SU-DHL-6 (cell line): Measurements from ENCODE around the gene PSAPL1.

Experiments
- H2AFZ ChIP-seq: fragments of 200-600 bp; sonication (generic); 2 replicates; pipeline ENCODE4 v1.6.1; 2014; ENCODE audit warnings: low read depth, mild to moderate bottlenecking, moderate library complexity, mixed read lengths, antibody characterized with exemption, low read length; ENCODE audit not compliant: severe bottlenecking
- H3F3A ChIP-seq: fragments of 200-600 bp; shearing (Covaris generic); 2 replicates; pipeline ENCODE4 v1.6.0; 2016; ENCODE audit warnings: antibody characterized with exemption, mild to moderate bottlenecking; ENCODE audit not compliant: insufficient read depth
- H3K27ac ChIP-seq: fragments of 200-600 bp; sonication (generic); 2 replicates; pipeline ENCODE4 v1.5.1; 2016; ENCODE audit warnings: low read depth, mild to moderate bottlenecking, low read length, moderate library complexity, mixed read lengths
- H3K27me3 ChIP-seq: fragments of 200-600 bp; sonication (generic), shearing (Covaris generic); 2 replicates; pipeline ENCODE4 v1.6.0; 2014; ENCODE audit warnings: mild to moderate bottlenecking, low read length
- H3K36me3 ChIP-seq: fragments of 200-600 bp; sonication (generic); 2 replicates; pipeline ENCODE4 v1.6.1; 2014; ENCODE audit warnings: mild to moderate bottlenecking, low read length, mixed read lengths
- H3K4me2 ChIP-seq: fragments of 300-600, 200-600 bp; shearing (Covaris generic), sonication (generic); 2 replicates; pipeline ENCODE4 v1.6.0; 2014; ENCODE audit warnings: low read length, low read depth, mild to moderate bottlenecking; ENCODE audit not compliant: poor library complexity, severe bottlenecking
- H3K4me3 ChIP-seq: fragments of 200-600 bp; sonication (generic); 2 replicates; pipeline ENCODE4 v1.5.1; 2014; ENCODE audit warnings: antibody characterized with exemption, low read length, mild to moderate bottlenecking, mixed read lengths; ENCODE audit not compliant: insufficient read depth, poor library complexity, severe bottlenecking
- H3K79me2 ChIP-seq: fragments of 200-600 bp; sonication (generic); 2 replicates; pipeline ENCODE4 v1.6.1; 2014; ENCODE audit warnings: mild to moderate bottlenecking, low read length, moderate library complexity; ENCODE audit not compliant: insufficient read depth
- H3K9ac ChIP-seq: fragments of 200-600 bp; sonication (generic); 2 replicates; pipeline ENCODE4 v1.7.0; 2014; ENCODE audit warnings: mild to moderate bottlenecking, low read length
- H3K9me2 ChIP-seq: fragments of 200-600 bp; sonication (generic); replicated peaks from 2 replicates; pipeline ENCODE4 v1.6.1; 2014; ENCODE audit warnings: low read length; ENCODE audit not compliant: insufficient read depth
- H3K9me3 ChIP-seq: fragments of 200-600 bp; sonication (generic); 2 replicates; pipeline ENCODE4 v1.6.1; 2014; ENCODE audit warnings: low read length, mixed read lengths; ENCODE audit not compliant: insufficient read depth
- H4K20me1 ChIP-seq: fragments of 200-600 bp; sonication (generic); 2 replicates; pipeline ENCODE4 v1.6.1; 2014; ENCODE audit warnings: low read depth, mild to moderate bottlenecking, antibody characterized with exemption, low read length, moderate library complexity, mixed read lengths
- CTCF ChIP-seq: fragments of 200-600 bp; sonication (generic); IDR thresholded peaks from one replicate; pipeline ENCODE4 v1.5.1; 2017; ENCODE audit warnings: antibody characterized with exemption, mild to moderate bottlenecking, low read length, moderate library complexity; ENCODE audit not compliant: insufficient read depth, poor library complexity, severe bottlenecking
- EZH2phosphoT487 ChIP-seq: fragments of 200-600 bp; sonication (generic), shearing (Covaris generic); conservative IDR thresholded peaks from 2 replicates; pipeline ENCODE4 v1.6.1; 2018; ENCODE audit warnings: mild to moderate bottlenecking, antibody characterized with exemption, low read length, moderate library complexity, mixed read lengths

Gene PSAPL1

GRCh38 chr4:7390336-7390735 is 44.4 kb downstream of the PSAPL1 start:
- Histone ChIP-seq H3K4me3 (no peak overlapping the region), H3K27ac (no peak overlapping the region), H3K9me3 (no peaks in the 10 kb centered on the region), H3K36me3 (no peaks in the 10 kb centered on the region), H3K9ac (no peak overlapping the region), H4K20me1 (no peaks in the 10 kb centered on the region), H3K4me2 (no peak overlapping the region), H3K79me2 (no peaks in the 10 kb centered on the region), H3F3A (no peaks in the 10 kb centered on the region), H3K9me2 (no peaks in the 10 kb centered on the region), H3K27me3 (no peaks in the 10 kb centered on the region), H2AFZ (no peak overlapping the region)
- TF ChIP-seq CTCF: no peak
- no peak for TF ChIP-seq EZH2phosphoT487

- no peaks in the 10 kb centered on the region for H4K20me1 ChIP-seq
- no peaks in the 10 kb centered on the region for H3F3A ChIP-seq
- H3K27me3 ChIP-seq: no peaks in the 10 kb centered on the region
- no peaks in the 10 kb centered on the region for H3K9me3 ChIP-seq
- no peaks in the 10 kb centered on the region for H3K79me2 ChIP-seq
- TF ChIP-seq EZH2phosphoT487: no peak
- no peak overlapping the region for H3K4me3 ChIP-seq
- no peak overlapping the region for H3K9ac ChIP-seq
- no peaks in the 10 kb centered on the region for H3K9me2 ChIP-seq
- no peak overlapping the region for H3K4me2 ChIP-seq
- H3K36me3 ChIP-seq: no peaks in the 10 kb centered on the region
- H2AFZ ChIP-seq: no peak overlapping the region
- H3K27ac ChIP-seq: no peak overlapping the region
Measured at GRCh38 chr4:7389719-7390118, 45.0 kb downstream of the PSAPL1 start.

- no peak overlapping the region for H3K9ac ChIP-seq
- H3K9me2 ChIP-seq: no peaks in the 10 kb centered on the region
- no peaks in the 10 kb centered on the region for H3K27me3 ChIP-seq
- no peak for TF ChIP-seq CTCF
- no peaks in the 10 kb centered on the region for H3K36me3 ChIP-seq
- no peak overlapping the region for H3K4me3 ChIP-seq
- H4K20me1 ChIP-seq: no peaks in the 10 kb centered on the region
- no peak overlapping the region for H2AFZ ChIP-seq
- H3K9me3 ChIP-seq: no peaks in the 10 kb centered on the region
- no peak overlapping the region for H3K27ac ChIP-seq
- no peaks in the 10 kb centered on the region for H3F3A ChIP-seq
- H3K4me2 ChIP-seq: no peak overlapping the region
- no peaks in the 10 kb centered on the region for H3K79me2 ChIP-seq
Measured at GRCh38 chr4:7389101-7389701, 45.5 kb downstream of the PSAPL1 start.

- Histone ChIP-seq H3K9ac (no peak overlapping the region), H3K9me2 (no peaks in the 10 kb centered on the region), H3K79me2 (no peaks in the 10 kb centered on the region), H3K4me2 (no peak overlapping the region), H4K20me1 (no peaks in the 10 kb centered on the region), H2AFZ (no peak overlapping the region), H3K9me3 (no peaks in the 10 kb centered on the region), H3K4me3 (no peak overlapping the region), H3F3A (no peaks in the 10 kb centered on the region), H3K36me3 (no peaks in the 10 kb centered on the region), H3K27me3 (no peaks in the 10 kb centered on the region), H3K27ac (no peak overlapping the region)
- TF ChIP-seq CTCF (no peak), EZH2phosphoT487 (no peak)
Measured at GRCh38 chr4:7388627-7389026, 46.1 kb downstream of the PSAPL1 start.
